Endothelial cell (in vitro differentiated cells): ENCODE results near the gene RBMS3. TPM values are rescaled to one million over a fixed set of nuclear protein-coding genes. Genes with fewer than 3 reads are reported as not detected.

Experiments
- DNase-seq: peaks from one replicate; pipeline ENCODE4 v3.0.0; 2021; ENCODE audit warnings: low spot score
- H3K27ac Mint-ChIP-seq: one replicate; pipeline ENCODE4 v1.8.0; 2021; ENCODE audit warnings: mixed read lengths, inconsistent platforms; ENCODE audit not compliant: unreplicated experiment
- H3K27me3 Mint-ChIP-seq: one replicate; pipeline ENCODE4 v1.8.0; 2021; ENCODE audit warnings: mild to moderate bottlenecking, moderate library complexity, mixed read lengths, inconsistent platforms; ENCODE audit not compliant: unreplicated experiment
- H3K36me3 Mint-ChIP-seq: one replicate; pipeline ENCODE4 v1.8.0; 2021; ENCODE audit warnings: mild to moderate bottlenecking, low read depth, mixed read lengths, inconsistent platforms; ENCODE audit not compliant: unreplicated experiment
- H3K4me1 Mint-ChIP-seq: one replicate; pipeline ENCODE4 v1.8.0; 2021; ENCODE audit warnings: mild to moderate bottlenecking, mixed read lengths, inconsistent platforms; ENCODE audit not compliant: unreplicated experiment
- H3K4me3 Mint-ChIP-seq: one replicate; pipeline ENCODE4 v1.8.0; 2021; ENCODE audit warnings: mild to moderate bottlenecking, mixed read lengths, inconsistent platforms; ENCODE audit not compliant: unreplicated experiment
- H3K9me3 Mint-ChIP-seq: one replicate; pipeline ENCODE4 v1.8.0; 2021; ENCODE audit warnings: mixed read lengths, inconsistent platforms; ENCODE audit not compliant: unreplicated experiment
- CTCF ChIP-seq: fragments of 200-600 bp; sonication (generic); IDR thresholded peaks from one replicate; pipeline ENCODE4 v1.5.0; 2021; ENCODE audit warnings: antibody characterized with exemption; ENCODE audit not compliant: unreplicated experiment
- total RNA-seq: library from RNA; stranded (reverse); fragmentation: NEBNext Ultra II Directional; extraction: Animal tissue kit (Norgen Biotek cat#: 25700); gene quantifications from one replicate; pipeline ENCODE4 v1.2.1, GENCODE V29; 2021; ENCODE audit not compliant: unreplicated experiment

The RBMS3 gene
- total RNA-seq, 1 donor from 2014 or later, result 30.9 TPM

GRCh38 chr3:29291982-29292363, 11.1 kb downstream of the RBMS3 start:
- no peak for DNase-seq
- no peaks in the 10 kb centered on the region for H3K27me3 Mint-ChIP-seq
- no peak for TF ChIP-seq CTCF
- no peak overlapping the region for H3K27ac Mint-ChIP-seq
- peaks cover 5% of the 10 kb centered on the region for H3K36me3 Mint-ChIP-seq
- no peak overlapping the region for H3K4me3 Mint-ChIP-seq
- H3K4me1 Mint-ChIP-seq, result peaks cover 41% of the 10 kb centered on the region
- no peaks in the 10 kb centered on the region for H3K9me3 Mint-ChIP-seq

- TF ChIP-seq CTCF, result no peak
- no peaks in the 10 kb centered on the region for H3K27me3 Mint-ChIP-seq
- peaks cover 35% of the 10 kb centered on the region for H3K4me1 Mint-ChIP-seq
- no peak overlapping the region for H3K27ac Mint-ChIP-seq
- peaks cover 5% of the 10 kb centered on the region for H3K36me3 Mint-ChIP-seq
- H3K9me3 Mint-ChIP-seq, result no peaks in the 10 kb centered on the region
- no peak for DNase-seq
- no peak overlapping the region for H3K4me3 Mint-ChIP-seq
Observed at GRCh38 chr3:29293421-29293820, 12.6 kb downstream of the RBMS3 start.

- H3K4me1 Mint-ChIP-seq, result peaks cover 24% of the 10 kb centered on the region
- H3K27me3 Mint-ChIP-seq, result peaks cover 2% of the 10 kb centered on the region
- no peak overlapping the region for H3K4me3 Mint-ChIP-seq
- H3K9me3 Mint-ChIP-seq, result no peaks in the 10 kb centered on the region
- no peak overlapping the region for H3K27ac Mint-ChIP-seq
- H3K36me3 Mint-ChIP-seq, result no peaks in the 10 kb centered on the region
- no peak for TF ChIP-seq CTCF
- no peak for DNase-seq
Observed at GRCh38 chr3:29297998-29298397, 17.1 kb downstream of the RBMS3 start.

GRCh38 chr3:29301332-29302019, 20.6 kb downstream of the RBMS3 start:
- no peaks in the 10 kb centered on the region for H3K9me3 Mint-ChIP-seq
- peaks cover 10% of the 10 kb centered on the region for H3K4me1 Mint-ChIP-seq
- peaks cover 7% of the 10 kb centered on the region for H3K36me3 Mint-ChIP-seq
- peaks cover 6% of the 10 kb centered on the region for H3K27me3 Mint-ChIP-seq
- DNase-seq, result no peak
- H3K27ac Mint-ChIP-seq, result no peak overlapping the region
- H3K4me3 Mint-ChIP-seq, result no peak overlapping the region
- TF ChIP-seq CTCF, result no peak

- TF ChIP-seq CTCF, result no peak
- peaks cover 8% of the 10 kb centered on the region for H3K4me1 Mint-ChIP-seq
- H3K9me3 Mint-ChIP-seq, result no peaks in the 10 kb centered on the region
- DNase-seq, result no peak
- H3K4me3 Mint-ChIP-seq, result no peak overlapping the region
- peaks cover 7% of the 10 kb centered on the region for H3K36me3 Mint-ChIP-seq
- H3K27me3 Mint-ChIP-seq, result peaks cover 6% of the 10 kb centered on the region
- no peak overlapping the region for H3K27ac Mint-ChIP-seq
Observed at GRCh38 chr3:29302619-29303018, 21.7 kb downstream of the RBMS3 start.
